SK-N-MC (cell line): ENCODE data around the gene SERHL2.

Experiments
- DNase-seq: peaks from one replicate; pipeline ENCODE4 v3.0.0-alpha.2; 2011; ENCODE audit warnings: low read depth, low spot score
- H3K27ac ChIP-seq: fragments of 200-600 bp; sonication (generic); 2 replicates; pipeline ENCODE4 v1.5.1; 2016; ENCODE audit warnings: mixed run types
- H3K36me3 ChIP-seq: fragments of 200-600 bp; sonication (generic); 2 replicates; pipeline ENCODE4 v1.6.1; 2017; ENCODE audit warnings: antibody characterized with exemption, low read length, mixed read lengths; ENCODE audit not compliant: insufficient read depth
- H3K4me3 ChIP-seq: fragments of 200-600 bp; sonication (generic); 2 replicates; pipeline ENCODE4 v1.5.1; 2016
- H3K9ac ChIP-seq: fragments of 200-600 bp; sonication (generic); 2 replicates; pipeline ENCODE4 v1.8.0; 2017; ENCODE audit warnings: mixed run types, mixed read lengths; ENCODE audit not compliant: insufficient read length
- H3K9me3 ChIP-seq: fragments of 200-600 bp; sonication (generic); 2 replicates; pipeline ENCODE4 v1.6.1; 2017; ENCODE audit warnings: low read depth, mild to moderate bottlenecking, antibody characterized with exemption, low read length, moderate library complexity, mixed read lengths
- EZH2 ChIP-seq: fragments of 200-600 bp; sonication (generic); IDR thresholded peaks from one replicate; pipeline ENCODE4 v1.6.1; 2017; ENCODE audit warnings: antibody characterized with exemption
- FOXP2 ChIP-seq: optimal IDR thresholded peaks from 2 replicates; pipeline ENCODE3; 2011; ENCODE audit warnings: mild to moderate bottlenecking, moderate library complexity; ENCODE audit not compliant: insufficient read depth; ENCODE audit errors: extremely low read length, control extremely low read depth
- POLR2AphosphoS5 ChIP-seq: IDR thresholded peaks from 2 replicates; pipeline ENCODE4 v1.6.1; 2012; ENCODE audit warnings: mild to moderate bottlenecking, low read depth, low read length, borderline replicate concordance

The SERHL2 gene

GRCh38 chr22:42585096-42585495 is 31.3 kb downstream of the SERHL2 start:
- no peak for TF ChIP-seq POLR2AphosphoS5
- TF ChIP-seq EZH2 = no peak
- no peak for TF ChIP-seq FOXP2
- H3K9ac ChIP-seq = no peak overlapping the region
- no peak for DNase-seq
- H3K9me3 ChIP-seq = no peaks in the 10 kb centered on the region
- no peak overlapping the region for H3K4me3 ChIP-seq
- peaks cover 55% of the 10 kb centered on the region for H3K36me3 ChIP-seq
- no peak overlapping the region for H3K27ac ChIP-seq

GRCh38 chr22:42586381-42586780 is 32.6 kb downstream of the SERHL2 start:
- Histone ChIP-seq H3K9me3 (no peaks in the 10 kb centered on the region), H3K4me3 (no peak overlapping the region), H3K9ac (no peak overlapping the region), H3K36me3 (peaks cover 64% of the 10 kb centered on the region), H3K27ac (no peak overlapping the region)
- no peak for DNase-seq
- no peak for TF ChIP-seq EZH2

- no peaks in the 10 kb centered on the region for H3K9me3 ChIP-seq
- no peak overlapping the region for H3K27ac ChIP-seq
- H3K4me3 ChIP-seq = no peak overlapping the region
- no peak for DNase-seq
- peaks cover 77% of the 10 kb centered on the region for H3K36me3 ChIP-seq
- H3K9ac ChIP-seq = no peak overlapping the region
- TF ChIP-seq FOXP2 = no peak
- TF ChIP-seq EZH2 = no peak
- TF ChIP-seq POLR2AphosphoS5 = no peak
These were observed 33.9 kb downstream of the SERHL2 start for GRCh38 chr22:42587588-42588175.

GRCh38 chr22:42591987-42592386 is 38.2 kb downstream of the SERHL2 start:
- Histone ChIP-seq H3K27ac (no peak overlapping the region), H3K9me3 (no peaks in the 10 kb centered on the region), H3K4me3 (no peak overlapping the region), H3K9ac (no peak overlapping the region), H3K36me3 (peaks cover 77% of the 10 kb centered on the region)
- TF ChIP-seq FOXP2 = no peak
- no peak for TF ChIP-seq POLR2AphosphoS5
- no peak for TF ChIP-seq EZH2
- no peak for DNase-seq

GRCh38 chr22:42595434-42595833 is 41.7 kb downstream of the SERHL2 start:
- no peak overlapping the region for H3K4me3 ChIP-seq
- TF ChIP-seq EZH2 (no peak), POLR2AphosphoS5 (no peak), FOXP2 (no peak)
- no peak overlapping the region for H3K27ac ChIP-seq
- H3K9me3 ChIP-seq = no peaks in the 10 kb centered on the region
- H3K9ac ChIP-seq = no peak overlapping the region
- H3K36me3 ChIP-seq = peaks cover 81% of the 10 kb centered on the region
- no peak for DNase-seq

GRCh38 chr22:42596336-42596735 is 42.6 kb downstream of the SERHL2 start:
- no peak overlapping the region for H3K27ac ChIP-seq

GRCh38 chr22:42596863-42597530 is 43.2 kb downstream of the SERHL2 start:
- peaks cover 79% of the 10 kb centered on the region for H3K36me3 ChIP-seq
- no peak overlapping the region for H3K27ac ChIP-seq
- no peak overlapping the region for H3K9ac ChIP-seq
- H3K9me3 ChIP-seq = no peaks in the 10 kb centered on the region
- H3K4me3 ChIP-seq = no peak overlapping the region
- no peak for DNase-seq
- TF ChIP-seq EZH2 = no peak
- no peak for TF ChIP-seq POLR2AphosphoS5
- no peak for TF ChIP-seq FOXP2

More at GRCh38 chr22:42596336-42596735, 42.6 kb downstream of the SERHL2 start:
- H3K9ac ChIP-seq = no peak overlapping the region
- H3K4me3 ChIP-seq = no peak overlapping the region
- TF ChIP-seq FOXP2 = no peak
- TF ChIP-seq POLR2AphosphoS5 = no peak
- TF ChIP-seq EZH2 = no peak
- peaks cover 81% of the 10 kb centered on the region for H3K36me3 ChIP-seq
- DNase-seq = no peak
- H3K9me3 ChIP-seq = no peaks in the 10 kb centered on the region

GRCh38 chr22:42601879-42602465 is 48.2 kb downstream of the SERHL2 start:
- no peak overlapping the region for H3K27ac ChIP-seq
- no peaks in the 10 kb centered on the region for H3K9me3 ChIP-seq
- no peak overlapping the region for H3K4me3 ChIP-seq
- no peak overlapping the region for H3K9ac ChIP-seq
- TF ChIP-seq POLR2AphosphoS5 (no peak), FOXP2 (no peak), EZH2 (no peak)
- peaks cover 78% of the 10 kb centered on the region for H3K36me3 ChIP-seq
- DNase-seq = no peak
